ENCODE data around the gene NRXN3. TPM values are rescaled to one million over a fixed set of nuclear protein-coding genes. Genes with fewer than 3 reads are reported as not detected.
A peak's percentile ranks its signal among the peaks of the same experiment; 100 is the strongest.

The NRXN3 gene
- polyA plus RNA-seq, 1 experiment: 7.0 TPM

DNA sequence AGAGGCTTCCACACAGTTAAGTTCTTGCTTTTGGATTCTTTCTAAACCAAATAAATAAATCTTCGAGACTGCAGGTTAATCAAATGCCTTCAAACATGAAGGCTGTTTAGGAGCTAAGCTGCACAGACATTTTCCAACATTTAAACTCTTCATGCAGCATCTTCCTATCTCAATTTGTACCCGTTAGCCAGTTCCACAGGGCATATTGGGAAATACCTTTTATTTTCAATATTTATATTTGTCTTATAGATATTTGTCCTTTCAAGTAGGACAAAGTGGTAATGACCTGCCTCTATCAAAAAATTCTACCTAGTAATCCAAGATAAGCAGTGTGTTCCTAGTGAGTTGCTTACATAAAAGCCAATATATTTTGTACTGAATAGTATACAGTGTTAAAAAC lies 1667.5 kb downstream of the NRXN3 start:
- CTCF ChIA-PET: no interaction called here

GRCh38 chr14:79840103-79840502 lies 1669.9 kb downstream of the NRXN3 start:
- POLR2A ChIA-PET: no interaction called here
- Histone ChIP-seq H3K27me3 (ENCODE audit: control insufficient read depth, insufficient read depth, low read length) (no peaks in the 10 kb centered on the region), H3K36me3 (ENCODE audit: control insufficient read depth, insufficient read depth, low read length) (no peaks in the 10 kb centered on the region), H3K4me3 (ENCODE audit: low read depth, low read length) (no peak overlapping the region)
- TF ChIP-seq, protein P1, sequence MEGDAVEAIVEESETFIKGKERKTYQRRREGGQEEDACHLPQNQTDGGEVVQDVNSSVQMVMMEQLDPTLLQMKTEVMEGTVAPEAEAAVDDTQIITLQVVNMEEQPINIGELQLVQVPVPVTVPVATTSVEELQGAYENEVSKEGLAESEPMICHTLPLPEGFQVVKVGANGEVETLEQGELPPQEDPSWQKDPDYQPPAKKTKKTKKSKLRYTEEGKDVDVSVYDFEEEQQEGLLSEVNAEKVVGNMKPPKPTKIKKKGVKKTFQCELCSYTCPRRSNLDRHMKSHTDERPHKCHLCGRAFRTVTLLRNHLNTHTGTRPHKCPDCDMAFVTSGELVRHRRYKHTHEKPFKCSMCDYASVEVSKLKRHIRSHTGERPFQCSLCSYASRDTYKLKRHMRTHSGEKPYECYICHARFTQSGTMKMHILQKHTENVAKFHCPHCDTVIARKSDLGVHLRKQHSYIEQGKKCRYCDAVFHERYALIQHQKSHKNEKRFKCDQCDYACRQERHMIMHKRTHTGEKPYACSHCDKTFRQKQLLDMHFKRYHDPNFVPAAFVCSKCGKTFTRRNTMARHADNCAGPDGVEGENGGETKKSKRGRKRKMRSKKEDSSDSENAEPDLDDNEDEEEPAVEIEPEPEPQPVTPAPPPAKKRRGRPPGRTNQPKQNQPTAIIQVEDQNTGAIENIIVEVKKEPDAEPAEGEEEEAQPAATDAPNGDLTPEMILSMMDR (IDR thresholded peaks at IDR 0.05; ENCODE audit: insufficient read depth, low read depth, low read length): no peak
- DNase-seq (ENCODE audit: low read depth): no peak
- CTCF ChIA-PET: interaction anchor here (0.6 to 1.0 kb wide), 2 partner anchors 30 to 112 kb away, joined by 3 read pairs; no protein-coding TSS in a partner anchor

More for the DNA sequence above, 1667.5 kb downstream of the NRXN3 start:
- Histone ChIP-seq H3K27me3 (ENCODE audit: control insufficient read depth, insufficient read depth, low read length) (no peaks in the 10 kb centered on the region), H3K36me3 (ENCODE audit: control insufficient read depth, insufficient read depth, low read length) (no peaks in the 10 kb centered on the region), H3K4me3 (ENCODE audit: low read depth, low read length) (no peak overlapping the region)
- POLR2A ChIA-PET: no interaction called here
- no peak for DNase-seq (ENCODE audit: low read depth)
- TF ChIP-seq, protein P1 (IDR thresholded peaks at IDR 0.05; ENCODE audit: insufficient read depth, low read depth, low read length): no peak

- ChIA-PET CTCF (interaction anchor here (1.0 kb wide), 1 partner anchor 31 kb away, joined by 3 read pairs; no protein-coding TSS in a partner anchor), POLR2A (no interaction called here)
- no peak overlapping the region for H3K4me3 ChIP-seq (ENCODE audit: low read depth, low read length)
- H3K36me3 ChIP-seq (ENCODE audit: control insufficient read depth, insufficient read depth, low read length): no peaks in the 10 kb centered on the region
- TF ChIP-seq, protein P1 (IDR thresholded peaks at IDR 0.05; ENCODE audit: insufficient read depth, low read depth, low read length): no peak
- H3K27me3 ChIP-seq (ENCODE audit: control insufficient read depth, insufficient read depth, low read length): no peaks in the 10 kb centered on the region
- no peak for DNase-seq (ENCODE audit: low read depth)
These were observed 1670.7 kb downstream of the NRXN3 start for GRCh38 chr14:79840831-79841230.

- TF ChIP-seq, protein P1 (IDR thresholded peaks at IDR 0.05; ENCODE audit: insufficient read depth, low read depth, low read length): no peak
- DNase-seq (ENCODE audit: low read depth): no peak
- Histone ChIP-seq H3K27me3 (ENCODE audit: control insufficient read depth, insufficient read depth, low read length) (no peaks in the 10 kb centered on the region), H3K36me3 (ENCODE audit: control insufficient read depth, insufficient read depth, low read length) (no peaks in the 10 kb centered on the region), H3K4me3 (ENCODE audit: low read depth, low read length) (no peak overlapping the region)
- ChIA-PET POLR2A (no interaction called here), CTCF (interaction anchor here (1.0 kb wide), 1 partner anchor 32 kb away, joined by 3 read pairs; no protein-coding TSS in a partner anchor)
These were observed 1671.3 kb downstream of the NRXN3 start for GRCh38 chr14:79841433-79841832.

DNA sequence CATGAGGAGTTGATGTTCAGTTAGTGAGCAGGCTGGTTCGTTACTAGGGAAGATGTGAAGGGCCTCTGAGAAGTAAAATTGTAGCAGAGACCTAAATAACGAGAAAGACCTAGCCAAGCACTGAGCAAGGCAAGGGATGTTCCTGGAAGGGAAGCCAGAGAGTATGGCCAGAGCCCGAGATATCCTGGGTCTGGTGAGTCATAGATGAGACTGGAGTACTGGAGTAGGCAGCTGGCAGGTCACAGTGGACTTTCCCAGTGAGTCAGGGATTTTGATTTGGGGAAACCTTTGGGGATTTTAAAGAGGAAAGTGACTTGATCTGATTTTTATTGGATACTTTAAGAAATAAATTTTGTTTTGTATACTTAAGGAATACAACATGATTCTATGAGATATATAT lies 1672.1 kb downstream of the NRXN3 start:
- Histone ChIP-seq H3K36me3 (ENCODE audit: control insufficient read depth, insufficient read depth, low read length) (no peaks in the 10 kb centered on the region), H3K27me3 (ENCODE audit: control insufficient read depth, insufficient read depth, low read length) (no peaks in the 10 kb centered on the region), H3K4me3 (ENCODE audit: low read depth, low read length) (no peak overlapping the region)
- POLR2A ChIA-PET: no interaction called here
- peak; percentile 10 for DNase-seq (ENCODE audit: low read depth)
- TF ChIP-seq, protein P1 (IDR thresholded peaks at IDR 0.05; ENCODE audit: insufficient read depth, low read depth, low read length): no peak
- CTCF ChIA-PET: no interaction called here

Data from BJ (cell line).